ENCODE data around the gene MYLK.

DNA sequence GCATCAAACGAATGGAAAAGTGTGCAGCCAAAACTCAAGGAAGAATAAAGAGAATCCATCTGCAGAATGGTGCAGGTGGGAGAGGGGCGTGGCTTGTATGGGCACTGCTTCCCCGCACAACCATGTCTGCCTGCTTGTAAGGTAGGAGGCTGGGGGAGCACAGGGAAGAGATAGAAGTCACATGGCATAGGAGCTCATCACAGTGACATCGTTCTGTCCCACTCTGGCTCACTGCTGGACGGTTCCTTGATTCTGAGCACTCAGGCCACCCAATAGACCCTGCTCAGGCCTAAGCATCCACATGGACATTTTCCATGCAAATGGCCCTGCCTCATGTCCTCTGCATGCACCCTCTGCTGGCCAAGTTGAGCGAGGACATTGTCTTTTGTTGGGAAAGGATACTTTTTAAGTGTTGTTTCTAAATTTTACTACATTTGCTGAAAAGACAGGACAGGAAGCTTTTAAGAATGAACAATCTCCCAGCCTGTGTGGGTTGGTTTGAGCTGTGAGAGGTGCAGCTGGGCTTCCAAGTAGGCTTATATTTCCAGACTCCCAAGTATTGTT, 3.1 kb downstream of the MYLK start:
- TF ChIP-seq, protein P1, sequence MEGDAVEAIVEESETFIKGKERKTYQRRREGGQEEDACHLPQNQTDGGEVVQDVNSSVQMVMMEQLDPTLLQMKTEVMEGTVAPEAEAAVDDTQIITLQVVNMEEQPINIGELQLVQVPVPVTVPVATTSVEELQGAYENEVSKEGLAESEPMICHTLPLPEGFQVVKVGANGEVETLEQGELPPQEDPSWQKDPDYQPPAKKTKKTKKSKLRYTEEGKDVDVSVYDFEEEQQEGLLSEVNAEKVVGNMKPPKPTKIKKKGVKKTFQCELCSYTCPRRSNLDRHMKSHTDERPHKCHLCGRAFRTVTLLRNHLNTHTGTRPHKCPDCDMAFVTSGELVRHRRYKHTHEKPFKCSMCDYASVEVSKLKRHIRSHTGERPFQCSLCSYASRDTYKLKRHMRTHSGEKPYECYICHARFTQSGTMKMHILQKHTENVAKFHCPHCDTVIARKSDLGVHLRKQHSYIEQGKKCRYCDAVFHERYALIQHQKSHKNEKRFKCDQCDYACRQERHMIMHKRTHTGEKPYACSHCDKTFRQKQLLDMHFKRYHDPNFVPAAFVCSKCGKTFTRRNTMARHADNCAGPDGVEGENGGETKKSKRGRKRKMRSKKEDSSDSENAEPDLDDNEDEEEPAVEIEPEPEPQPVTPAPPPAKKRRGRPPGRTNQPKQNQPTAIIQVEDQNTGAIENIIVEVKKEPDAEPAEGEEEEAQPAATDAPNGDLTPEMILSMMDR (IDR thresholded peaks at IDR 0.05), result no peak
- no peak for TF ChIP-seq POLR2A (IDR thresholded peaks at IDR 0.05)
- no peak for TF ChIP-seq EP300 (IDR thresholded peaks at IDR 0.05)

Data from tibial nerve (tissue), 4 donors.